ENCODE data around the gene KCNAB2.

GRCh38 chr1:6072774-6073479 is 27.2 kb downstream of the KCNAB2 start:
- TF ChIP-seq, protein P1, sequence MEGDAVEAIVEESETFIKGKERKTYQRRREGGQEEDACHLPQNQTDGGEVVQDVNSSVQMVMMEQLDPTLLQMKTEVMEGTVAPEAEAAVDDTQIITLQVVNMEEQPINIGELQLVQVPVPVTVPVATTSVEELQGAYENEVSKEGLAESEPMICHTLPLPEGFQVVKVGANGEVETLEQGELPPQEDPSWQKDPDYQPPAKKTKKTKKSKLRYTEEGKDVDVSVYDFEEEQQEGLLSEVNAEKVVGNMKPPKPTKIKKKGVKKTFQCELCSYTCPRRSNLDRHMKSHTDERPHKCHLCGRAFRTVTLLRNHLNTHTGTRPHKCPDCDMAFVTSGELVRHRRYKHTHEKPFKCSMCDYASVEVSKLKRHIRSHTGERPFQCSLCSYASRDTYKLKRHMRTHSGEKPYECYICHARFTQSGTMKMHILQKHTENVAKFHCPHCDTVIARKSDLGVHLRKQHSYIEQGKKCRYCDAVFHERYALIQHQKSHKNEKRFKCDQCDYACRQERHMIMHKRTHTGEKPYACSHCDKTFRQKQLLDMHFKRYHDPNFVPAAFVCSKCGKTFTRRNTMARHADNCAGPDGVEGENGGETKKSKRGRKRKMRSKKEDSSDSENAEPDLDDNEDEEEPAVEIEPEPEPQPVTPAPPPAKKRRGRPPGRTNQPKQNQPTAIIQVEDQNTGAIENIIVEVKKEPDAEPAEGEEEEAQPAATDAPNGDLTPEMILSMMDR (IDR thresholded peaks at IDR 0.05) = no peak
- no peak for TF ChIP-seq EZH2 (IDR thresholded peaks at IDR 0.05; ENCODE audit: borderline replicate concordance, insufficient read depth, low read depth, low read length, poor library complexity, severe bottlenecking)
